Measurements from ENCODE around the gene TENM3. TPM values are rescaled to one million over a fixed set of nuclear protein-coding genes. Genes with fewer than 3 reads are reported as not detected.

The TENM3 gene
- total and polyA plus RNA-seq, 2 donors (not counting 3 experiments of a cell fraction or from before 2014, with no cell fraction given): 3.2 to 6.2 TPM

- no TSS peak for BruUV-seq (replicated peaks)
- POLR2A ChIA-PET: no interaction called here
- dilution Hi-C loops (cut with MboI; ENCODE audit: extremely low pct_ligation_motif_present, low sequenced_read_pairs): no loop called here
- CTCF ChIA-PET: no interaction called here
- Histone ChIP-seq H3K79me2 (ENCODE audit: control insufficient read depth, insufficient read depth, low read length) (no peaks in the 10 kb centered on the region), H3K9ac (replicated peaks; ENCODE audit: extremely low read depth, insufficient read depth, low read length) (no peak overlapping the region), H3K4me1 (ENCODE audit: control insufficient read depth, extremely low read depth, insufficient read depth, low read length) (no peaks in the 10 kb centered on the region), H3K27ac (ENCODE audit: insufficient read depth, low read depth, low read length) (no peak overlapping the region), H3K9me1 (replicated peaks; ENCODE audit: control insufficient read depth, extremely low read depth, insufficient read depth, low read length) (no peaks in the 10 kb centered on the region), H4K20me1 (replicated peaks; ENCODE audit: control insufficient read depth, extremely low read depth, insufficient read depth, low read length) (no peaks in the 10 kb centered on the region), H3K36me3 (ENCODE audit: control insufficient read depth in 2 of 2, extremely low read depth in 1 of 2, insufficient read depth in 2 of 2, low read length in 2 of 2) (no peaks in the 10 kb centered on the region), H3K4me2 (ENCODE audit: insufficient read depth, low read length) (no peak overlapping the region), H3K27me3 (ENCODE audit: control insufficient read depth in 2 of 2, insufficient read depth in 2 of 2, low read length in 2 of 2) (no peaks in the 10 kb centered on the region), H3K4me3 (replicated peaks in 1 of 3; ENCODE audit: insufficient read depth in 1 of 3, low read depth in 1 of 3, low read length in 3 of 3) (no peak overlapping the region), H2AFZ (ENCODE audit: low read depth, low read length) (no peak overlapping the region), H3K9me3 (replicated peaks; ENCODE audit: control insufficient read depth, insufficient read depth, low read length) (no peaks in the 10 kb centered on the region)
- DNase-seq (ENCODE audit: low read depth, low spot score) (no peak), FAIRE-seq (no peak)
- intact Hi-C loops (cut with micrococcal nuclease): no loop called here
- TF ChIP-seq GATA2 (IDR thresholded peaks at IDR 0.05; ENCODE audit: insufficient read depth, insufficient read length, low read depth, low read length) (no peak), JUN (IDR thresholded peaks at IDR 0.05; ENCODE audit: borderline replicate concordance, insufficient read depth, insufficient read length, low read depth) (no peak), MYC (IDR thresholded peaks at IDR 0.05; ENCODE audit: low read depth, low read length) (no peak), EZH2 (IDR thresholded peaks at IDR 0.05; ENCODE audit: borderline replicate concordance, low read depth, low read length, severe bottlenecking) (no peak), POLR2A (IDR thresholded peaks at IDR 0.05; ENCODE audit: low read depth, low read length) (no peak), POLR2AphosphoS5 (IDR thresholded peaks at IDR 0.05; ENCODE audit: insufficient read depth, low read depth, low read length) (no peak), FOS (IDR thresholded peaks at IDR 0.05; ENCODE audit: borderline replicate concordance, insufficient read depth, low read length) (no peak), MAX (IDR thresholded peaks at IDR 0.05; ENCODE audit: insufficient read depth, insufficient read length) (no peak)
- TF ChIP-seq, protein P1, sequence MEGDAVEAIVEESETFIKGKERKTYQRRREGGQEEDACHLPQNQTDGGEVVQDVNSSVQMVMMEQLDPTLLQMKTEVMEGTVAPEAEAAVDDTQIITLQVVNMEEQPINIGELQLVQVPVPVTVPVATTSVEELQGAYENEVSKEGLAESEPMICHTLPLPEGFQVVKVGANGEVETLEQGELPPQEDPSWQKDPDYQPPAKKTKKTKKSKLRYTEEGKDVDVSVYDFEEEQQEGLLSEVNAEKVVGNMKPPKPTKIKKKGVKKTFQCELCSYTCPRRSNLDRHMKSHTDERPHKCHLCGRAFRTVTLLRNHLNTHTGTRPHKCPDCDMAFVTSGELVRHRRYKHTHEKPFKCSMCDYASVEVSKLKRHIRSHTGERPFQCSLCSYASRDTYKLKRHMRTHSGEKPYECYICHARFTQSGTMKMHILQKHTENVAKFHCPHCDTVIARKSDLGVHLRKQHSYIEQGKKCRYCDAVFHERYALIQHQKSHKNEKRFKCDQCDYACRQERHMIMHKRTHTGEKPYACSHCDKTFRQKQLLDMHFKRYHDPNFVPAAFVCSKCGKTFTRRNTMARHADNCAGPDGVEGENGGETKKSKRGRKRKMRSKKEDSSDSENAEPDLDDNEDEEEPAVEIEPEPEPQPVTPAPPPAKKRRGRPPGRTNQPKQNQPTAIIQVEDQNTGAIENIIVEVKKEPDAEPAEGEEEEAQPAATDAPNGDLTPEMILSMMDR (IDR thresholded peaks at IDR 0.05; ENCODE audit: extremely low read depth in 1 of 2, insufficient read depth in 1 of 2, low read depth in 1 of 2, low read length in 2 of 2): no peak
Measured at GRCh38 chr4:182705389-182705788, 462.2 kb downstream of the TENM3 start.
